GM13976 (cell line): ENCODE results near the gene PTPRR.
"Not testable (repeated sequence)": the region's sequence is repeated elsewhere in the genome, so short reads cannot be mapped to it uniquely, and the experiment has no call there.

Experiments used
- DNase-seq: peaks from one replicate; pipeline ENCODE4 v3.0.0; 2012; ENCODE audit warnings: low spot score
- CTCF ChIP-seq: IDR thresholded peaks from 2 replicates; pipeline ENCODE4 v1.5.1; 2012; ENCODE audit warnings: borderline replicate concordance, mild to moderate bottlenecking; ENCODE audit not compliant: insufficient read depth; ENCODE audit errors: extremely low read depth, missing control alignments, control extremely low read depth
- in situ Hi-C: fragments of 300-500 bp; cut with MboI; formaldehyde crosslinking; loops from one replicate; pipeline ENCODE4 v1.12.0; 2022; ENCODE audit warnings: low sequenced_read_pairs, mixed read lengths, inconsistent platforms; ENCODE audit not compliant: unreplicated experiment

Gene PTPRR

GRCh38 chr12:70745048-70745447 lies 175.5 kb downstream of the PTPRR start:
- in situ Hi-C loops = loop anchor here (25.0 kb wide), 1 partner anchor 858 kb away; no protein-coding TSS in a partner anchor
- no peak for DNase-seq
- TF ChIP-seq CTCF = no peak

- no peak for TF ChIP-seq CTCF
- no peak for DNase-seq
- in situ Hi-C loops = loop anchor here (25.0 kb wide), 1 partner anchor 857 kb away; no protein-coding TSS in a partner anchor
Measured at GRCh38 chr12:70744178-70744577, 176.4 kb downstream of the PTPRR start.

GRCh38 chr12:70741256-70741655 lies 179.3 kb downstream of the PTPRR start:
- no peak for TF ChIP-seq CTCF
- DNase-seq = no peak
- in situ Hi-C loops = loop anchor here (25.0 kb wide), 1 partner anchor 854 kb away; no protein-coding TSS in a partner anchor

GRCh38 chr12:70739756-70740155 lies 180.8 kb downstream of the PTPRR start:
- in situ Hi-C loops = loop anchor here (25.0 kb wide), 1 partner anchor 852 kb away; no protein-coding TSS in a partner anchor
- DNase-seq = no peak
- TF ChIP-seq CTCF = no peak

- TF ChIP-seq CTCF = no peak
- no peak for DNase-seq
- in situ Hi-C loops = loop anchor here (25.0 kb wide), 1 partner anchor 849 kb away; no protein-coding TSS in a partner anchor
Measured at GRCh38 chr12:70736351-70737133, 184.0 kb downstream of the PTPRR start.

GRCh38 chr12:70735197-70735596 lies 185.3 kb downstream of the PTPRR start:
- DNase-seq = not testable (repeated sequence)
- in situ Hi-C loops = loop anchor here (25.0 kb wide), 1 partner anchor 848 kb away; no protein-coding TSS in a partner anchor

- in situ Hi-C loops = loop anchor here (25.0 kb wide), 1 partner anchor 846 kb away; no protein-coding TSS in a partner anchor
- TF ChIP-seq CTCF = peak; percentile 41
- peak; percentile 59 for DNase-seq
Measured at GRCh38 chr12:70733385-70733784, 187.2 kb downstream of the PTPRR start.
